AG10803 (cell line): ENCODE measurements around the gene U2SURP.
A peak's percentile ranks its signal among the peaks of the same experiment; 100 is the strongest.
"Not testable (repeated sequence)": the region's sequence is repeated elsewhere in the genome, so short reads cannot be mapped to it uniquely, and the experiment has no call there.

ENCODE experiments used
- DNase-seq: peaks from one replicate; pipeline ENCODE4 v3.0.0; 2010; ENCODE audit warnings: low read depth
- H3K4me3 ChIP-seq: 2 replicates; pipeline ENCODE4 v1.5.1; 2011; ENCODE audit warnings: mild to moderate bottlenecking, low read length, control low read depth
- TF ChIP-seq, protein P1 (sequence below): conservative IDR thresholded peaks from 2 replicates; pipeline ENCODE4 v1.5.1; 2011; ENCODE audit warnings: mild to moderate bottlenecking, low read length, control low read depth, inconsistent platforms

The U2SURP gene

DNA sequence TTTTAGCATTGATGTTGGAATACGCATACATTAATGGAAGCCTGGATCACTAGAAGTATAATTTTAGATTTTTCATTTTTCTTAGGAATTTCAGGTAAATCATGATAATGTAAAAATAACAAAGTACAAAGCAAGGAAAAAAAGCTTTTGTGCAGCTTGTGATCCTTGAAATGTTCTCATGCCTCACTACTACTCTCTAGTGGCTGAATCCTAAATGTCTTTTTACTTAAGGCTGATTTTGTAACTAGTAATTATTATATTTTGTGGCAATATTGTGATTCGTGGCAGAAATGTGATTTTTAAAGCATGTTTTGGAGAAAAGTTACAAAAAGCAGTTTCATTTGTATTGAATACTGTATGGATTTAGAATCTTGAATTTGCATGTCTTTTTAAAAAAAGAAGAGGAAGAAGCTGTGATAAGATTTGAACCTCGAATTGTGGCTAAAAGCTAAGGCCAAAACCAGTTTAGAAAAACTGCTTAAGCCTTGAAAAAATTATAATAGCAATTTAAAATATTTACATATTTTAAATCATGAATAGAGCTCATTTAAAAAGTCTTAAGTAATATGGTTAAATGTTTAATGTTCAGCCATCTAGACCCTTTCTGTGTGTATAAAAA, 39.0 kb downstream of the U2SURP start:
- no peak overlapping the region for H3K4me3 ChIP-seq
- peak; percentile 45 for DNase-seq
- TF ChIP-seq, protein P1, sequence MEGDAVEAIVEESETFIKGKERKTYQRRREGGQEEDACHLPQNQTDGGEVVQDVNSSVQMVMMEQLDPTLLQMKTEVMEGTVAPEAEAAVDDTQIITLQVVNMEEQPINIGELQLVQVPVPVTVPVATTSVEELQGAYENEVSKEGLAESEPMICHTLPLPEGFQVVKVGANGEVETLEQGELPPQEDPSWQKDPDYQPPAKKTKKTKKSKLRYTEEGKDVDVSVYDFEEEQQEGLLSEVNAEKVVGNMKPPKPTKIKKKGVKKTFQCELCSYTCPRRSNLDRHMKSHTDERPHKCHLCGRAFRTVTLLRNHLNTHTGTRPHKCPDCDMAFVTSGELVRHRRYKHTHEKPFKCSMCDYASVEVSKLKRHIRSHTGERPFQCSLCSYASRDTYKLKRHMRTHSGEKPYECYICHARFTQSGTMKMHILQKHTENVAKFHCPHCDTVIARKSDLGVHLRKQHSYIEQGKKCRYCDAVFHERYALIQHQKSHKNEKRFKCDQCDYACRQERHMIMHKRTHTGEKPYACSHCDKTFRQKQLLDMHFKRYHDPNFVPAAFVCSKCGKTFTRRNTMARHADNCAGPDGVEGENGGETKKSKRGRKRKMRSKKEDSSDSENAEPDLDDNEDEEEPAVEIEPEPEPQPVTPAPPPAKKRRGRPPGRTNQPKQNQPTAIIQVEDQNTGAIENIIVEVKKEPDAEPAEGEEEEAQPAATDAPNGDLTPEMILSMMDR, result peak; percentile 66

DNA sequence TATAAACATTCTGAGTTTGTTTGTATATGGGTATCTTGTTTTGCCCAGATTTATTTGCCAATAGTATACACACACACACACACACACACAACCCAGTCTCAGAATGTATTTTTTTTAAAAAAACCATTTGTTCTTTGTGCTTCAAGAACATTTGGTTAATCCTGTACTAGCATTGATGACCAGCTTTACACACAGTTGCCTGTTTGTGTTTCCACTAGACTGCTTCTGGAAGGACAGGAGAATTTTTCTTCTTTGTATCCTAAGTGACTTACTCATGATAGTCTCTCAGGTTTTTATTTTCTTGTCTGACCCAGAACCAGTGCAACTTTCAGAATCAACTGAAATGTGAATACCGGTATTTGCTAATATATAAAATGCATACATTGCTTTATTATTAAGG, 40.5 kb downstream of the U2SURP start:
- TF ChIP-seq, protein P1, result no peak
- no peak for DNase-seq
- H3K4me3 ChIP-seq, result no peak overlapping the region

DNA sequence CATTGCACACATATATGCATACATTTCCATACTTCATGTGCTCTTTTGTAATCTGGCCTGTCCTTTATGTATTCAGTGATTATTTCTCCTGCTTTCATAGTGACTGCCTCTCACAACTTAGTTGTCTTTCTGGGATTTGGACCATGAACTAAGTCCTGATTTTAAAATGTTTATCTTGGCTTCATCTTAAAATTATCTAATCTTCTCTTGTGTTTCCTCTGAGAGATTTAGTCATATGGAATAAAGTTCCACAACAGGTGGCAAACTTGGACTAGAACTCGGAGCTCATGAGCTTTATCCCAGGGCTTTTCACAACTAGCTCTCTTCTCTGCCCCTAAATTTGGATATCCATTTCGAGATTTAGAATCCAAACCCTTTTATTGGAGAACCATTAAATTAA, 44.3 kb downstream of the U2SURP start:
- TF ChIP-seq, protein P1, result no peak
- no peak for DNase-seq
- H3K4me3 ChIP-seq, result no peak overlapping the region

DNA sequence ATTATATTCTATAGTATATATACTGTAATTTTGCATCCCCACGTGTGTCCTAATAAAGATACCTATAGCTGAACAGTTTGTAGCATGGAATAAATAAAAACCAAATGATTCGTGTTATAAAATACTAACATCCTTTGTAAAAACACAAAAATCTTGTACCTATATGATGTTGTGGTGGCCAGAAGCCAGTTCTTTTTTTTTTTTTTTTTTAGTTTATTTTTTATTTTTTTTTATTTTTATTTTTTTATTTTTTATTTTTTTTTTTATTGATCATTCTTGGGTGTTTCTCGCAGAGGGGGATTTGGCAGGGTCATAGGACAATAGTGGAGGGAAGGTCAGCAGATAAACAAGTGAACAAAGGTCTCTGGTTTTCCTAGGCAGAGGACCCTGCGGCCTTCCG, 44.7 kb downstream of the U2SURP start:
- H3K4me3 ChIP-seq, DNase-seq: not testable (repeated sequence)

DNA sequence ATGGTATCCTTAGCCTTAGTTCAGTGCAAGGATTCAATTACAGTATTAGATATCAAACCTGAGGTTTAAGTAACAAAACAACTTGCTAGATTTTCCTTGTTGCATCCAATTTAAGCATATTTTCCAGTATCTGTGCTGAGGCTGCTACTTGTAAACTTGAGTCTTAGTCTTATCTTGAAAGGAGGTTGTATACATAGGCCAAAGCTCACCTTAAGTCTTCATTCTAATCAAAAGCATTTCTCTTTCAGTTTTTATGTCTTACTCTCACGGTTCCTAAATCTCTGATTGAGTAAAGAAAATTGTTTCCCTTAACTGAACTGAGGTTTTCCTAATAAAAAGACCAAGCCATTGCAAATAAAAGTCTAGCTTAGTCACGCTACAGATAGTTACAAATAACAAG, 52.6 kb downstream of the U2SURP start:
- DNase-seq, result no peak
- no peak overlapping the region for H3K4me3 ChIP-seq
- TF ChIP-seq, protein P1, result no peak

DNA sequence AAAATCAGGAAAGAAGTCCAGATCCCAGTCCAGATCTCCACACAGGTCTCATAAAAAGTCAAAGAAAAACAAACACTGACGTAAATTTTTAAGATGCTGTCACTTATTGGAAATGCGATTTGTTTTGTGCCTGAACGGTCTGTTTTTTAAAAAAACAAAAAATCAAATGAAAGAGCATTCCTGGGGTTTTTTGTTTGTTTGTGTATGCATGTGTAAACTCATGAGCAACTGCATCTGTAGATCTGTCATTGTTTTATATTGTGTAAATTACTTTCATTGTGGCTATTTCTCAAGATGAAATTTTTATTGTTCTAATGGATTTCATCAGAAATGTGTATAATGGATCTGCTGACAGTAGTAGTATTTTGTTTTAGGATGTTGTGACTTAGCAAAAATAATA, 55.0 kb downstream of the U2SURP start:
- no peak for DNase-seq
- H3K4me3 ChIP-seq, result no peak overlapping the region
- TF ChIP-seq, protein P1, result no peak

DNA sequence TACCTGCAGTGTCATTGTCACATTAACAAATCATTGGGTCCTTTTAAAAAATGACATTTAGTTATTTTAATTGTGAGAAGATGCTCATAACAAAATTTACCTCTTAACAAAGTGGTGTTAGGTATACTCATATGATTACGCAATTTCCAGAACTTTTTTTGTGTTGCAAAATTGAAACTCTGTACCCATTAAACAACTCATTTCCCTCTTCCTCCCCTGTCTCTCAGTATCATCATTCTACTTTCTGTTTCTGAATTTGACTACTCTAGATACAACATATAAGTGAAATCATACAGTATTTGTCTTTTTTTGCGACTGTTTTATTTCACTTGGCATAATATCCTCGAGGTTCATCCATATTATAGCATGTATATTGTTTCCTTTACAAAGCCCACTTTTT, 59.5 kb downstream of the U2SURP start:
- no peak for DNase-seq
- no peak overlapping the region for H3K4me3 ChIP-seq
- TF ChIP-seq, protein P1, result no peak

DNA sequence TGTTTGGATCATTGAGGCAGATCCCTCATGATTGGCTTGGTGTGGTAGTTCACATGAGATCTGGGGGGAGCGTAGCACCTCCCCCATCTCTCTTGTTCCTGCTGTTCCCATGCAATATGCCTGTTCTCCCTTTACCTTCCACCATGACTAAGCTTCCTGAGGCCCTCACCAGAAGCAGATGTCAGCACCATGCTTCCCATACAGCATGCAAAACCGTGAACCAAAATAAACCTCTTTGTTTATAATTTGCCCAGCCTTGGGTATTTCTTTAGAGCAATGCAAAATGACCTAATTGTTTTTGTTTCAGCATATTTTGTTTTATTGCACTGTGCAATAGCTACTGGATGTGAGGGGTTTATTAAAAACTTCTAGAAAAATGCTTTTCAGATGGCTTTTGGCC, 61.6 kb downstream of the U2SURP start:
- no peak overlapping the region for H3K4me3 ChIP-seq
- TF ChIP-seq, protein P1, result no peak
- DNase-seq, result peak; percentile 2
